Heart left ventricle (tissue), 13 donors: ENCODE results near the gene RAPSN.

Source experiments
- CTCF ChIP-seq, 12 donors: fragments of 200-600 bp; sonication (generic) in 4 of 12; IDR thresholded peaks; one replicate each; pipeline versions ENCODE4 v1.5.0 to v1.8.0; 2018 to 2022; ENCODE audit warnings: antibody characterized with exemption in 12 of 12, mild to moderate bottlenecking in 5 of 12
- POLR2A ChIP-seq, 2 donors: fragments of 450-650 bp; IDR thresholded peaks; one replicate each; pipeline ENCODE4 v1.6.1; 2017; ENCODE audit warnings: antibody characterized with exemption in 2 of 2, mild to moderate bottlenecking in 2 of 2, moderate library complexity in 2 of 2
- donor health status: ischemic (EF 13 %, LVEDD 7.1; RV severe dilation, severe dysfunction).
- donor health status: DM: no; HTN: yes; CAD: no.
- donor health status: DM: no; HTN: no; CAD: no.
- donor health status: ischemic (EF 25% LVEDD 6.9; RV normal size, moderate dysfunction).
- donor health status: ischemic (EF 25% LVEDD 5.7; RV mildly dilated, moderate dysfunction).
- donor health status: ischemic (EF 35%, LVEDD 5.7; RV mildly dilated, moderate dysfunction).
- donor health status: nonischemic (EF 11% LVEDD 7.7; RV severe dilation, severe dysfunction).
- donor health status: DM: yes; HTN: yes; CAD: no.
- donor health status: PGD.
- donor health status: ischemic (EF 29% LVEDD 5.4; RV normal size, mild dysfunction).
- donor health status: nonischemic (EF 23%, LVEDD 6.1; RV moderate dilation, normal function).

DNA sequence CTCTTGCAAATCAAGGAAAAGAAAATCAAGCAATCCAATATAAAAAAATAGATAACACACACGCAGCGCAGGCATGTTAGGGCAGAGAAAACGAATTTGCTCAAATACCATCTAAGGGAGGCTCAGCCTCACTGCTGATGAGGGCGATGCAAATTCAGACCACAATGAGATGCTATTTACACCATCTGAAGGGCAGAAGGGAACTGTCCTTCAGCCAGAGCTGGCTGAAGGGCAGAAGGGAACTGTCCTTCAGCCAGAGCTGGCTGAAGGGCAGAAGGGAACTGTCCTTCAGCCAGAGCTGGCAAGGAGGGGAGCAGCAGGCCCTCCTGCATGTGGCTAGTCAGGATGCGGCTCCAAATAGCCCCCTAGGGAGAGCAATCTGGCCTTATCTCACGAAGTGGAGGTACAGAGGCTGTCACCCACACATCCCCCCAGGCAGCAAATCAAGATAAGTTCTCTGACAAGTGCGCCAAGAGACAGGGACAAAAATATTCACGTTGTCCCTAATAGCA lies 48.1 kb downstream of the RAPSN start:
- TF ChIP-seq CTCF (IDR thresholded peaks at IDR 0.05), result no peak
- TF ChIP-seq POLR2A (IDR thresholded peaks at IDR 0.05), result no peak
